ENCODE measurements around the gene SRGAP1. TPM values are rescaled to one million over a fixed set of nuclear protein-coding genes. Genes with fewer than 3 reads are reported as not detected.

SRGAP1 gene
- total and polyA plus RNA-seq, 2 of the 8 experiments (the other 6 are each of a cell fraction or from before 2014, with no cell fraction given), result 3.2 to 7.3 TPM

GRCh38 chr12:63843721-63844390 is 644 bp upstream of the SRGAP1 start:
- Histone ChIP-seq H4K91ac (replicated peaks; ENCODE audit: insufficient read length, low read length) (no peak overlapping the region), H3K18ac (ENCODE audit: extremely low read depth, low read length) (0 out of 2 replicates have a peak overlapping the region, but pooled peaks have one; percentile 29), H2BK20ac (ENCODE audit: low read length) (no peak overlapping the region), H2AK5ac (ENCODE audit: low read depth, low read length) (no peak overlapping the region), H3K79me2 (ENCODE audit: control insufficient read depth in 1 of 2, insufficient read depth in 2 of 2, low read length in 2 of 2) (peaks cover 4 to 15% of the 10 kb centered on the region in 2 experiments; a peak in 3 of 4 replicates), H3K36me3 (ENCODE audit: control insufficient read depth in 2 of 4, insufficient read depth in 4 of 4, low read length in 3 of 4) (no peaks in the 10 kb centered on the region), H2AFZ (ENCODE audit: low read length) (peak overlapping the region; percentile 9; the same call in 1 of the 2 replicates), H3K14ac (ENCODE audit: insufficient read length) (no peak overlapping the region), H4K5ac (ENCODE audit: insufficient read length, low read depth, low read length) (no peak overlapping the region), H3K4ac (replicated peaks; ENCODE audit: insufficient read length, low read depth, low read length) (no peak overlapping the region), H2BK5ac (ENCODE audit: low read depth, low read length) (no peak overlapping the region), H3K9ac (replicated peaks in 1 of 4; ENCODE audit: extremely low read depth in 1 of 4, low read depth in 3 of 4, low read length in 3 of 4) (peak overlapping the region in 3 of 4 experiments; percentile 39 to 48 (median 43); a peak in 5 of 7 replicates), H3K4me2 (ENCODE audit: insufficient read depth in 1 of 2, low read depth in 2 of 2, low read length in 2 of 2) (peak overlapping the region; percentile 91 to 98), H3K23me2 (ENCODE audit: low read depth, low read length) (peaks cover 12% of the 10 kb centered on the region), H3K4me1 (replicated peaks in 1 of 4; ENCODE audit: control insufficient read depth in 3 of 4, insufficient read depth in 4 of 4, low read length in 3 of 4) (peaks cover 0 to 5% (median under 1%) of the 10 kb centered on the region in 4 experiments; a peak in 1 of 7 replicates), H3K9me3 (ENCODE audit: insufficient read depth in 2 of 2, low read depth in 1 of 2, low read length in 1 of 2) (no peaks in the 10 kb centered on the region), H2BK120ac (replicated peaks; ENCODE audit: low read depth, low read length) (no peak overlapping the region), H3K27me3 (replicated peaks in 1 of 4; ENCODE audit: control insufficient read depth in 3 of 4, extremely low read depth in 1 of 4, insufficient read depth in 3 of 4, low read length in 3 of 4) (peaks cover 0 to 4% (median 2%) of the 10 kb centered on the region in 4 experiments; a peak in 2 of 7 replicates), H3K27ac (ENCODE audit: low read depth, low read length) (no peak overlapping the region), H3K79me1 (ENCODE audit: low read depth, low read length) (no peaks in the 10 kb centered on the region), H4K8ac (ENCODE audit: extremely low read depth, insufficient read depth, low read length) (peak overlapping the region; percentile 82), H3K4me3 (ENCODE audit: extremely low read depth in 1 of 4, insufficient read depth in 2 of 4, low read depth in 3 of 4, low read length in 4 of 4) (peak overlapping the region; percentile 73 to 92 (median 83)), H2BK12ac (ENCODE audit: low read depth, low read length) (no peak overlapping the region), H2BK15ac (ENCODE audit: low read length) (no peak overlapping the region), H4K20me1 (replicated peaks in 1 of 2; ENCODE audit: control insufficient read depth in 1 of 2, insufficient read depth in 2 of 2, low read length in 2 of 2) (no peaks in the 10 kb centered on the region), H3K23ac (ENCODE audit: insufficient read length) (no peak overlapping the region), H3K56ac (replicated peaks; ENCODE audit: insufficient read length, low read depth, low read length) (peak overlapping the region; percentile 71)
- ChIA-PET POLR2A (ENCODE audit: partially characterized antibody) (interaction anchor here (0.6 to 2.7 kb wide), 6 partner anchors 10 to 430 kb away, joined by 3 to 9 read pairs (median 3); no protein-coding TSS in a partner anchor), CTCF (ENCODE audit: partially characterized antibody) (interaction anchor here (0.6 to 2.8 kb wide), 38 partner anchors 10 to 424 kb away, joined by 3 to 17 read pairs (median 4); no protein-coding TSS in a partner anchor)
- no peak for FAIRE-seq
- WGBS, 2 experiments (ENCODE audit: extremely low coverage in 1 of 2, insufficient coverage in 1 of 2, insufficient read length in 1 of 2, insufficient replicate concordance in 2 of 2, low coverage in 1 of 2, low lambda C conversion rate in 2 of 2, missing lambda C conversion rate in 1 of 2), result 1% methylated on average over 39 of the region's 80 CpGs; no CpG with 5 or more reads in 1 of the 2 experiments
- DNase-seq (ENCODE audit: low read depth in 1 of 2, low spot score in 2 of 2), result peak; percentile 90 to 91
- TF ChIP-seq EZH2 (IDR thresholded peaks at IDR 0.05; ENCODE audit: low read depth, low read length, severe bottlenecking) (no peak), BACH1 (IDR thresholded peaks at IDR 0.05; ENCODE audit: low read length) (0 out of 2 replicates have a peak, but pooled peaks have one; percentile 25), TAF7 (optimal IDR thresholded peaks at IDR 0.05; ENCODE audit: borderline replicate concordance, low read depth, low read length) (peak; percentile 78), RAD21 (IDR thresholded peaks at IDR 0.05 in 1 of 2, conservative IDR thresholded peaks at IDR 0.05 in 1 of 2; ENCODE audit: low read depth in 2 of 2, low read length in 2 of 2) (peak; percentile 85 to 92), CHD2 (IDR thresholded peaks at IDR 0.05; ENCODE audit: low read length) (0 out of 2 replicates have a peak, but pooled peaks have one; percentile 57)
